Transverse colon (tissue), 4 donors: ENCODE data around the gene MAPK14.

ENCODE experiments used
- CTCF ChIP-seq, 5 experiments: fragments of 200-600 bp in 3 of 5; fragments of 450-650 bp in 2 of 5; sonication (generic) in 3 of 5; IDR thresholded peaks; 1 replicate in 2 of 5; 2 replicates in 3 of 5; pipeline ENCODE4 v1.5.1; 2016 to 2017; ENCODE audit warnings: antibody characterized with exemption in 5 of 5, inconsistent platforms in 3 of 5, mild to moderate bottlenecking in 2 of 5, moderate library complexity in 1 of 5
- EP300 ChIP-seq: sonication (generic); formaldehyde crosslinking; IDR thresholded peaks from one replicate; pipeline ENCODE4 v1.6.1; 2017; ENCODE audit warnings: antibody characterized with exemption, low read depth
- POLR2A ChIP-seq: fragments of 450-650 bp; IDR thresholded peaks from one replicate; pipeline ENCODE4 v1.6.1; 2016; ENCODE audit warnings: antibody characterized with exemption, mild to moderate bottlenecking, moderate library complexity
- POLR2AphosphoS5 ChIP-seq, 3 donors: sonication (generic); formaldehyde crosslinking; IDR thresholded peaks; one replicate each; pipeline ENCODE4 v1.6.1; 2016; ENCODE audit warnings: antibody characterized with exemption in 3 of 3

- TF ChIP-seq CTCF (IDR thresholded peaks at IDR 0.05) (no peak), POLR2AphosphoS5 (IDR thresholded peaks at IDR 0.05) (no peak), POLR2A (no peak), EP300 (no peak)
Observed at GRCh38 chr6:36018339-36018738, 9.3 kb upstream of the MAPK14 start.
